Bronchial epithelial cell (primary cell): ENCODE measurements around the gene SLC9A2. TPM values are rescaled to one million over a fixed set of nuclear protein-coding genes. Genes with fewer than 3 reads are reported as not detected.

Source experiments
- DNase-seq: peaks from one replicate; pipeline ENCODE4 v3.0.0-alpha.2; 2010; ENCODE audit warnings: low read depth
- FAIRE-seq: peaks from 2 replicates; lab custom pipeline; 2011; peaks lifted over from hg19 to GRCh38; lab: Jason Lieb, UNC
- H3K27me3 ChIP-seq: 2 replicates; pipeline ENCODE4 v1.5.1; 2011; ENCODE audit warnings: low read length; ENCODE audit not compliant: control insufficient read depth, insufficient read depth
- H3K36me3 ChIP-seq: 2 replicates; pipeline ENCODE4 v1.5.1; 2011; ENCODE audit warnings: low read length; ENCODE audit not compliant: control insufficient read depth, insufficient read depth
- H3K4me3 ChIP-seq: 2 replicates; pipeline ENCODE4 v1.5.1; 2011; ENCODE audit warnings: mild to moderate bottlenecking, low read depth, low read length, control low read depth
- total RNA-seq: library from RNA; depleted of rRNA; stranded (reverse); fragments of >200 nt; gene quantifications from 2 replicates; pipeline ENCODE4 v1.2.1, GENCODE V29; 2014
- TF ChIP-seq, protein P1 (sequence below): IDR thresholded peaks from 2 replicates; pipeline ENCODE4 v1.5.1; 2011; ENCODE audit warnings: mild to moderate bottlenecking, moderate library complexity, low read length, control low read depth, inconsistent platforms; ENCODE audit not compliant: insufficient read depth, severe bottlenecking

Gene SLC9A2
- total RNA-seq, 1 donor from 2014 or later = under 0.01 TPM

DNA sequence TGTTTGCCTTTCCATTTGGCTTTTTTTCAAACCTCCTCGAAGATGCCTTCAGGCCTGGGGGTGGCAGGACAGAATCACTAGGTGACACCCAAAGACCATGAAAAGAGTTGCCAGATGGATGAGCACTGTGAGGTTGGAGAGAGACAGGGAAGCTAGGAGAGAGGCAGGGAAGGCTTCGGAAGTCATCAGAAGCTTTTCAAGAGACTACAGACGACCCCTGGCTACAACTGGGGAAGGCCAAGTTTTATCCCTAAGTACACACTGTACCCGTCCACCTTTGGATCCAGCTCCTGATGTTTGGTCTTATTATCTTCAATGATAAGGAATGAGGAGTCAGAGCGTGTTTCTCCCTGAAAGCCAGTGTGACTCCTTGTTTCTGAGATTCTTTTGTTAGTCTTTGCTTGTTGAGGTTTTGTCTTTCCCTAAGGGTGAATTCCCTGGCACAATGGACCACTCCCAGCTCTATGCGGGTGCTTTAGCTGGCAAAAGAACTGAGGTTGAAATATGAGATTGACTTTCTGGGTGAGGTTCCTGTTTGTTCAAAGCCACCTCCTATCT lies 33.4 kb upstream of the SLC9A2 start:
- no peak for FAIRE-seq
- peak; percentile 75 for DNase-seq

DNA sequence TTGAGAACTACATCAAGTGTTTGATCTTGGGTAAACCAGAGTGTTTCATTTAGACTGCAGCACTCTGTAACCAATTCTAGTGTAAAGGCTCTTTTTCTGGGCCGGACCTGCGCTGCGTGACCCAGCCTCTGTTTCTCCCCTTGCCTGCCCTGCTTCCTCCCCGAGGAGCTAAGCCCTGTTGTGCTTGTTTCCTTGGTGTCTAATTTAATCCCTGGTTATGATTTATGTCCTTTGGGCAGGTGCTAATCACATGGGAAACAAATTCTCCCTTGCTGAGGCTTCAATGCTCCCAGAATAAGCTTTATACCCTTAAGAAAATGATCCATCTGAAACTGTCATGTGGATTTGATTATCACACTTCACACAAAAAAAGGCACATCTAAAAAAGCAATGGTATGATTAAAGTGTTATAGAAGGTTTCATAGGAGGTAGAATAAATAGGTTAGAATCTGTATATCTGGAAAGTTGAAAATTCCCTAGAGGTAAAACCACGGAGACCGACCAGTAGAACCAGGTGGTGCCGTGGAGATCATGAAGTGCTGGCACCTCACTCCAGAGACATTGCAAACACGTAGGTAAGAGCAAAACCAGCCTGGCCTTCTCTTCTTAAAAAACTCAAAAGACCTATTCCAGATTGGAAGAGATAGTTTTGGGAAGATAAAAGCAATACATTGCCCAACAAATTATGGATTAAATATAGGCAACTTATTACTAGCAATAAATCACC lies 31.0 kb upstream of the SLC9A2 start:
- no peak for FAIRE-seq
- Histone ChIP-seq H3K27me3 (peaks cover 11% of the 10 kb centered on the region), H3K36me3 (no peaks in the 10 kb centered on the region), H3K4me3 (no peak overlapping the region)
- no peak for DNase-seq
- TF ChIP-seq, protein P1, sequence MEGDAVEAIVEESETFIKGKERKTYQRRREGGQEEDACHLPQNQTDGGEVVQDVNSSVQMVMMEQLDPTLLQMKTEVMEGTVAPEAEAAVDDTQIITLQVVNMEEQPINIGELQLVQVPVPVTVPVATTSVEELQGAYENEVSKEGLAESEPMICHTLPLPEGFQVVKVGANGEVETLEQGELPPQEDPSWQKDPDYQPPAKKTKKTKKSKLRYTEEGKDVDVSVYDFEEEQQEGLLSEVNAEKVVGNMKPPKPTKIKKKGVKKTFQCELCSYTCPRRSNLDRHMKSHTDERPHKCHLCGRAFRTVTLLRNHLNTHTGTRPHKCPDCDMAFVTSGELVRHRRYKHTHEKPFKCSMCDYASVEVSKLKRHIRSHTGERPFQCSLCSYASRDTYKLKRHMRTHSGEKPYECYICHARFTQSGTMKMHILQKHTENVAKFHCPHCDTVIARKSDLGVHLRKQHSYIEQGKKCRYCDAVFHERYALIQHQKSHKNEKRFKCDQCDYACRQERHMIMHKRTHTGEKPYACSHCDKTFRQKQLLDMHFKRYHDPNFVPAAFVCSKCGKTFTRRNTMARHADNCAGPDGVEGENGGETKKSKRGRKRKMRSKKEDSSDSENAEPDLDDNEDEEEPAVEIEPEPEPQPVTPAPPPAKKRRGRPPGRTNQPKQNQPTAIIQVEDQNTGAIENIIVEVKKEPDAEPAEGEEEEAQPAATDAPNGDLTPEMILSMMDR = no peak

More for the DNA sequence above, 33.4 kb upstream of the SLC9A2 start:
- TF ChIP-seq, protein P1 = no peak
- H3K27me3 ChIP-seq = peaks cover 8% of the 10 kb centered on the region
- H3K4me3 ChIP-seq = no peak overlapping the region
- H3K36me3 ChIP-seq = no peaks in the 10 kb centered on the region

DNA sequence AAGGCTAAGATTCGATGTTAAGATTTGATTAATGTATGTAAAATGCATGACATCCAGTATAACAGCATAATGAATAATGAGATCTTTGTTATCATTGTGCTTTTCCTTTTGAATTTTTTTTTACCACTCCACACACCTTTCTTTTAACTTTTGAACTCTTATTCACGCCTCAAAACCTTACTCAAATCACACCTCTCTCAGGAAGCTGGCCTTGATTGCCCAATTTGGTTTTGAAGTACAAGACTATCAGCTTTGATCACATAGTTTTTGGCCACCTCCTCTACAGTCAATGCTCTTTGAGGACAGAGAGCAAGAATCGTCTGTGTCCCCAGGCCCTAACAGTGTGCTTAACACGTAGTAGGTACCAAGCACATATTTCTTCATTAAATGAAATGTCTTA lies 29.9 kb upstream of the SLC9A2 start:
- TF ChIP-seq, protein P1 = no peak
- Histone ChIP-seq H3K27me3 (peaks cover 11% of the 10 kb centered on the region), H3K4me3 (no peak overlapping the region), H3K36me3 (no peaks in the 10 kb centered on the region)
- no peak for DNase-seq
- FAIRE-seq = no peak

DNA sequence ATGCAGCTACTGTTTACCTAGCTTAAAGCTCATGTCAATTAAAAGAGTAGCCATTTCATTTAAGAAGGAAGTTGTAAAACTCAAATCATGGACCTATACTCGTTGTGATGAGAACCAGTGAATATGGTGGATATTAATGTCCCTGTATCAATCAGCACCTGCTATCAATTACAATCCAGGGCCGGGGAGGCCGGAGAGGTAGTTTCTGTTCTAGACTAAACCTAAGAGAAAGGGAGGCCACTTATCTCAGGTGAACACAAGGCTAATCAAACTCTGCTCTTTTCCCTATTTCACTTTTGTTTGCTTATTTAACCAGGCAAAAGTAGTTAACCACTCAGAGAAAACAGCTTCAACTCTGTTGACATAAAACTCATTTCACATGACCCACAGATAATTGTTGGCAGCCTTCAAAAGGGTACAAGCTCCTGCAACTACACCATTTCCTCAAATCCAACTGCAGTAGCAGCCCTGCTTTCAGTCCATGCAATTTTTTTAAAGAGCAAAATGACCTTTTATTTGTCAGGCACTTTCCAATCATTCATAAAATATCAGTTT lies 27.8 kb upstream of the SLC9A2 start:
- Histone ChIP-seq H3K36me3 (no peaks in the 10 kb centered on the region), H3K4me3 (no peak overlapping the region), H3K27me3 (peaks cover 11% of the 10 kb centered on the region)
- no peak for FAIRE-seq
- TF ChIP-seq, protein P1 = no peak
- no peak for DNase-seq

DNA sequence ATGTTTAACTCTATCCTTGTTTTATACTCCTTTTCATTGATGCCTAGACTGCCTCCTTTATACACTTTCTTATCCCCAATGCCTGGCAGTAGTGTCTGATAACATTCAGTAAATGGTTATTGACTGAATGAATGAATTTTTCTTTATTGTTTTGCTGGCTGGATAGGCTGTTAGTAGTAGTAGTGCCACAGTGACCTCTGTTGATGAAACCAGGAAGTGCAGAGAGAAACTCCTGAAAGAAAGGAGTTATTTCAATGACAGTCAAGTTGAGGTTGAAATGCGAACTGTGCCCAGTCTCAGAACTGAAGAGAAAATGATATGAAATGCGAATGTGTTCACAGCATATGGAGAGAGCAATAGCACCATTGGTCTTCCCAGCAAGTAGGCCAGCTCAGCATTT lies 26.8 kb upstream of the SLC9A2 start:
- FAIRE-seq (no peak), DNase-seq (peak; percentile 38)
- H3K36me3 ChIP-seq = no peaks in the 10 kb centered on the region
- TF ChIP-seq, protein P1 = peak; percentile 50
- H3K27me3 ChIP-seq = peaks cover 11% of the 10 kb centered on the region
- H3K4me3 ChIP-seq = no peak overlapping the region
